HG03378 (cell line): Measurements from ENCODE around the gene AKAP13.
A peak's percentile ranks its signal among the peaks of the same experiment; 100 is the strongest.
"Not testable (repeated sequence)": the region's sequence is repeated elsewhere in the genome, so short reads cannot be mapped to it uniquely, and the experiment has no call there.

Experiments used
- ATAC-seq: cut with Tn5 transposase; IDR thresholded peaks from one replicate; pipeline ENCODE4 v1.9.1; 2021; ENCODE audit warnings: mild to moderate bottlenecking, moderate library complexity; ENCODE audit not compliant: unreplicated experiment

The AKAP13 gene

GRCh38 chr15:85636351-85636750, 255.9 kb downstream of the AKAP13 start:
- no peak for ATAC-seq

- peak; percentile 75 for ATAC-seq
Measured at GRCh38 chr15:85639752-85640381, 259.5 kb downstream of the AKAP13 start.

DNA sequence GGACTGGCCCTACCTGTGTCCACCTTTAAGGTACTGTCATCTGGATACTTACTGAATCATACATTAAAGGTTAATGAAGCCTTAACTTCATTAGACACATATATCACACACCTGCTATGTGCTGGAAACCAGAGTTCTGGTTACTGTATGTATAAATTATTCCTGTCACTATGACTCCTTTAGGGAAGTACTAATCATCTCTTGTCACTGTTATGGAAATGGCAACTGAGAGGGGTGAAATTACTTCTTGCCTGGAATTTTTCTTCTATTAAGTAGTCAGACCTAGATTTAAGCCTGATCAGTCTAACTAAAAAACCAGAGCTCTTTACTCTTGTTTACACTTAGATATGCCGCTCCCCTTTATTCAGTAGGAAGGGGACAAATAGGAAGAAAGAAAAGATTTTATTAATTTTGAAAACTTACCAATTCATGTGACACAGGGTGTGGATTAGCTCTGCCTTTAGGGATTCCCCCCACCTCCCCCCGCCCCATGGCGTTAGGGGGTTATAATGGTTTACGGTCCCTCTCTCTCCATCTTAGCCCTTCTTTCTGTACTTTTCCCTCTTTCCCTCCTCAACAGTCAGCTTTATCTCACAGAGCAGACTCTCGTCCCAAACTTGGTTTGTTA, 261.8 kb downstream of the AKAP13 start:
- no peak for ATAC-seq

DNA sequence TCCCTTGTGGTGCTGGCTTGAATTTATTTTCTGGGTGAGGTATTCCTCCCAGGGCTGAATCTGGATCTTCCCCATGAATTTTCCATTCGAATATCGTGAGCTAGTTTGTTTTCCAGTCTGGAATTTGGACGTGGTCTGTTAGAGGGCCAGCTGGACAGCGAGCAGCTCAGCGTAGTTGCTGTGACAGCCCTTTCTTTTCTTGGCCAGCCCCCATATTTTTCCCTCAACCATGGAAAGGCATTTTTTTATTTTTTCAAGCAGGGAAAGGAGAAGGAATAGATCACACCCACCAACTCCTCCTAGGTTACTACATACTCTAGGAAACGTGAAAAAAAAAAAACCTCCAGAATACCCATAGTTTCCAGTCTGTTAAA, 262.3 kb downstream of the AKAP13 start:
- ATAC-seq = no peak

GRCh38 chr15:85646538-85647091, 266.2 kb downstream of the AKAP13 start:
- ATAC-seq = peak; percentile 85

DNA sequence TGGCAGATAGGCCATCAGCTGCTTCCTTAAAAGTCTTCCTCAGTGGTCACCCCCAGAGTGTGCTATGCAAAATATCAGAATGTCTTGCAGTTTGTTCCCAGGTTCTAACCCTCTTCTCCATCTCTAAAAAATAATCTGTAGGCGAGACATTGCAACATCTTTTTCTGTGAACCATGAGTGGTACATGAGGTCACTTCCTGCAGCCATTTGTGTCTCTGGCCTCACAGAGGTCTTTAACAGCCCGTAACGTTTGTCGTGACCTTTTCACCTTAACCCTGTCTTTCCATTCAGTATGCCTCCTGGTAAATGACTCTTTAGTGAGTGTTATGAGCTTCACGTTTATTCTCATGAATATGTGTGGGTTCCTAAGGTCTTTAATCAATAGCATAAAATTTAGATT, 269.0 kb downstream of the AKAP13 start:
- ATAC-seq = peak; percentile 69

- no peak for ATAC-seq
Measured at GRCh38 chr15:85651548-85651947, 271.1 kb downstream of the AKAP13 start.

DNA sequence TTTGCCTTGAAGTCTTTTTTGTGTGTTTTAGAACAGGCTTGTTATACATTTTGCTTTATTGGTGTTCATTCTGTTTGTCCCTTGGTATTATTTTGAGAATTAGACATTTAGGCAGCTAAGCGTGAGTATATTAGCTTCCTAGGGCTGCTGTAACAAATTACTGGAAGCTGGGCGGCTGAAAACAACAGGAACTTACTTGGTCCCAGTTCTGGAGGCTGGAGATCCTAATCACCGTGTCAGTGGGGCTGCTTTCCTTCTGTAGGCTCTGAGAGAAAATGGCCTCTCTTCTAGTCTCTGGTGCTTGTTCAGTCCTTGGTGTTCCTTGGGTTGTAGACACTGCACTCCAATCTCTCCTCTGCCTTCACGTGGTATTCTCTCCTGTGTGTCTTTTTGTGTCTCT, 272.1 kb downstream of the AKAP13 start:
- no peak for ATAC-seq

- no peak for ATAC-seq
Measured at GRCh38 chr15:85657132-85657531, 276.7 kb downstream of the AKAP13 start.

- no peak for ATAC-seq
Measured at GRCh38 chr15:85658816-85659215, 278.4 kb downstream of the AKAP13 start.

GRCh38 chr15:85661859-85662258, 281.5 kb downstream of the AKAP13 start:
- no peak for ATAC-seq

DNA sequence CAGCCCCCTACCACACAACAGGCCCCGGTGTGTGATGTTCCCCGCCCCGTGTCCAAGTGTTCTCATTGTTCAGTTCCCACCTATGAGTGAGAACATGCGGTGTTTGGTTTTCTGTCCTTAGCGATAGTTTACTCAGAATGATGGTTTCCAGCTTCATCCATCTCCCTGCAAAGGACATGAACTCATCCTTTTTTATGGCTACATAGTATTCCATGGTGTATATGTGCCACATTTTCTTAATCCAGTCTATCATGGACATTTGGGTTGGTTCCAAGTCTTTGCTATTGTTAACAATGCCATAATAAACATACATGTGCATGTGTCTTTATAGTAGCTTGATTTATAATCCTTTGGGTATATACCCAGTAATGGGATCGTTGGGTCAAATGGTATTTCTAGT, 285.3 kb downstream of the AKAP13 start:
- not testable (repeated sequence) for ATAC-seq

DNA sequence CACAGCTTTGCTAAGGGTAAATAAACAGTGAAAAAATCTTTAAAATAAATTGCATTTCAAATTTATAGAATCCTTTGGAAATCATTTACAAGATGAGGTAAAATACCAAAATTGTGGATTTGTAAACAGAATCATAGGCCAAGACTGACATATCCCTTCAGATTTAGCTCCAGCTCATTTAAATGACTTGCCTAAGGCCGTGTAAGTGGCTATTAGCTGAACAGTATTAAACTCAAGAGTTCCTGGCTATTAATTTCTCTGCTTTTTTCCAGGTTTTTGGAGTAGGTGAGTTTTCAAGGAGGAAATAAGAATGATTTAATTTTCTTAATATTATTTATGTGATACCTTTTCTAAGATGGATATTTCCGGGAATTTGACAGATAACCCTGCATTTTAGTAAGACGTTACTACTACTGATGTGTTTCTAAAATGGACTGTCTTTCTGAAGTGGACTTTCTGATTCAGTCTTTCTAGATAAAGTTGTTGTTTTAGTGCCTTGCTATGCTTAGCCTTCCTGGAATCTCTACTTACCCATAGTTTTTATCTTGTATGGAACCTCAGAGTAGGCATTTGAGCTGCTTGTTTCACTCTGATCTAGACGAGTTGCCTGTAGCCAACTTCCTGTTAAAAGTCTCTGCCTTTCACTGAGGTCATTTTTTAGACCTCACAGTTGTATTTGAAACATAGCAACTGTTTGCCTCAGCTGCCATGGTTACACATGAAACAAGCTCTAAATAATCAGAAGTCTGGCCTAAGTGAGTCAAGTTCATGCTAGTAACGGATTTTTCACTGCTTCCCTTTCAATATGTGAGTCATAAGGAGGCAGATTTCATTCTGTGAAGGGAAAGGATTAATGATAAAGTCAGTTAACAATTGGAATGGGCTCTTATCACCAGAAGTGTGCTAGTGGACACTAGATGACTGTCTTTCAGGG, 287.4 kb downstream of the AKAP13 start:
- peak; percentile 90 for ATAC-seq

DNA sequence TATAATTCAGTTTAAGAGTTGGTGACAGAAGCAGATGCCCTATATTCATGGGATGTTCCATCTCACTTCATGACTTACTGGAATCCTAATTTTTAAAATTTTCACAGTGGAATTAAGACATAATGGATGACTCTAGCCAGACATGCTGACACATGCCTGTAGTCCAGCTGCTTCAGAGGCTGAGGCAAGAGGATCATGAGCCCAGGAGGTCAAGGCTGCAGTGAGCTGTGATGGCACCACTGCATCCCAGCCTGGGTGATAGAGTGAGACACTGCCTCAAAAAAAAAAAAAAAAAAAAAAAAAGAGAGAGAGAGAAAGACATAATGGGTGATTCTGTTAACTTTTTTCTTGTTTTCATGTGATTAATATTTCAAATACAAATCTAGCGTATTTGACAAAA, 290.8 kb downstream of the AKAP13 start:
- ATAC-seq = no peak

DNA sequence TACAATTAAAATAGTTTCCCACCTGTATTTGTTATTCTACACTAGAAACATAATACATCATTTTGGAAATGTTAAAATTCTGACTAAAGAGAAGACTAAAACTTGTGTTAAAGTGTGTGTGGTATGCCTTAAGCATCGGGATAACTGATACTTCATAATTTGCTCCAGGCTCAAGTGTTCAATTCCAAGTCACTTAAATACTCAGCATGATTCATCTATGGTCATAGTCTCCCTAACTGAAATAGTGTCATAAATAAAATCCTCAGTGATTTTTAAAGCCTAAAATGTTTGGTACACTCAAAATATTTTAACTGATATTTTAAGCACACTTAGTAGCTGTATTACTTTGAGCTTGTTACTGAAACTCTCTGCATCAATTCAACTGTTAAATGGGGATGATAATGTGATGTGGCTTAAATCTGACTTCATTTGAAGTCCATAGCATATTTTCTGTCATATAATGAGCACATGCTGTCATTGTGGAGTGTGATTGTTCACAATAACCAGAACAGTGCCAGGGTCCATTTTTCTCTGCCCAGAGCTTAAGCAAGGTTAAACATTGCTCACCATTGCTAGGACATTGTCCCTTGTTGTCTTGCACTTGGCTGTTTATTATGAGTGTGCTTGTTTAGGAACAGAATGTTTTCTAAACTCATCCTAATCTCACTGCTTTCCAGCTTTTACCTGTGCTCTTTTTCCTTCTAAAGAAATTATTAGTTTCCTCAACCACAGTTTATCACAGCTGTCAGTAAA, 292.1 kb downstream of the AKAP13 start:
- no peak for ATAC-seq

DNA sequence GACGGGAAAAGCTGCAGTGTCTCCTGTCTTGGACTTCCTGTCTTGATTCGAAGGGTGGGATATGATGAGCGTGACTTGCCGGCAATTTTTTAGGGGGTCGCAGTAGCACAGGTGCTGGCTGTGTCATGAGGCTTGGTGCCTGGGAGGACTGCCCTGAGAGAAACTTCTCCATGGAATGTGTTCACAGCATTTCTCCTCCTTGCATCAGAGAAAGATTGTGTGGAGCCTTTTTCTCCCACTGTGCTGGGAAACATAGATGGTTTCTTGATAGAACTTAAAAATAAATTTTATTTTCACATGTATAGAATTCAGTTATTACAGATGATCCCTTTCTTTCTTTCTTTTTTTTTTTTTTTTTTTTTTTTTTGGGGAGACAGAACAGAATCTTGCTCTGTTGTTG, 292.9 kb downstream of the AKAP13 start:
- ATAC-seq = no peak

GRCh38 chr15:85676342-85677098, 296.1 kb downstream of the AKAP13 start:
- ATAC-seq = no peak

DNA sequence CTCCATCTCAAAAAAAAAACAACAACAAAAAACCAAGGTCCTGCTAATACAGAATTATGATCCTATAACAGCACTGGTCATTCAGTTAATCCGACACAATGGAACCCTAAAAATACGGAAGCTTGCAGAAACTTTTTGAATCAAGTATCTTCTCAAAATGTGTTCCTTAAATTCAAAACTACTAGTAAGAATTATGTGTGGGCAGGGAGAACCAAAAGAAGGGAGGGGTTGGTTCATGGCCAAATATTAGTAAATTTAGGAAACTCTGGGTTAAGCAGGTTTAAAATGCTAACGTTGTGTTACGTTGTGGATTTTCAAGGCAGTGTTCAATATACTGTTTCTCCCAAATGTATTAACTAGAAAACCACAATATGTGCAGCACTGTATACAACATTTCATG, 298.8 kb downstream of the AKAP13 start:
- ATAC-seq = no peak

- no peak for ATAC-seq
Measured at GRCh38 chr15:85681386-85681785, 301.0 kb downstream of the AKAP13 start.

GRCh38 chr15:85684174-85684710, 303.8 kb downstream of the AKAP13 start:
- ATAC-seq = no peak
